H1 (cell line): ENCODE results near the gene FKBP5. TPM values are rescaled to one million over a fixed set of nuclear protein-coding genes. Genes with fewer than 3 reads are reported as not detected.

Source experiments
- BACH1 ChIP-seq: IDR thresholded peaks from 2 replicates; pipeline ENCODE4 v1.6.1; 2012; ENCODE audit warnings: low read length, improper control_type of control experiment
- CBX8 ChIP-seq: fragments of 300-800, 300-1000 bp; sonication (generic); IDR thresholded peaks from 2 replicates; pipeline ENCODE4 v1.7.1; 2016; ENCODE audit warnings: low read depth, low read length, borderline replicate concordance
- POU5F1 ChIP-seq: IDR thresholded peaks from 2 replicates; pipeline ENCODE4 v1.6.1; 2011; ENCODE audit warnings: low read depth, mild to moderate bottlenecking, low read length, moderate library complexity
- SIX5 ChIP-seq: IDR thresholded peaks from 2 replicates; pipeline ENCODE4 v1.6.1; 2011; ENCODE audit warnings: mild to moderate bottlenecking, low read depth, low read length
- SUZ12 ChIP-seq: fragments of 200-600 bp; sonication (generic); IDR thresholded peaks from 2 replicates; pipeline ENCODE4 v1.6.1; 2012; ENCODE audit warnings: mild to moderate bottlenecking, inconsistent platforms, low read length, moderate library complexity, mixed read lengths
- TAF7 ChIP-seq: optimal IDR thresholded peaks from 2 replicates; pipeline ENCODE3; 2011; ENCODE audit warnings: low read depth, mild to moderate bottlenecking, inconsistent platforms, low read length, moderate library complexity, borderline replicate concordance
- TBP ChIP-seq: IDR thresholded peaks from 2 replicates; pipeline ENCODE4 v1.6.1; 2011; ENCODE audit warnings: low read depth, low read length, improper control_type of control experiment
- polyA plus RNA-seq, 7 experiments: library from polyadenylated mRNA; depleted of rRNA in 3 of 7; stranded (reverse) in 5 of 7; unstranded in 2 of 7; fragments of >200 nt in 5 of 7; fragments of 200-250 nt in 2 of 7; gene quantifications; 1 replicate in 5 of 7; 2 replicates in 1 of 7; 4 replicates in 1 of 7; pipeline versions ENCODE4 v1.2.1 to v1.2.3, GENCODE V29; 2011 to 2013; ENCODE audit warnings: missing spikeins in 2 of 7, mixed read lengths in 2 of 7
- total RNA-seq: library from RNA; stranded (reverse); fragmentation: NEBNext Ultra II Directional; extraction: Animal tissue kit (Norgen Biotek cat#: 25700); gene quantifications from 2 replicates; pipeline ENCODE4 v1.2.1, GENCODE V29; 2021
- TF ChIP-seq, protein P1 (sequence below): fragments of 300-600 bp; sonication (generic); IDR thresholded peaks from 2 replicates; pipeline ENCODE4 v1.7.1; 2012; ENCODE audit warnings: low read length, moderate library complexity, mild to moderate bottlenecking, inconsistent platforms; ENCODE audit not compliant: insufficient replicate concordance
- TF ChIP-seq, protein P2 (sequence below): IDR thresholded peaks from 2 replicates; pipeline ENCODE4 v1.6.1; 2011; ENCODE audit warnings: low read length, improper control_type of control experiment

Gene FKBP5
- total and polyA plus RNA-seq, 2 of the 8 experiments (the other 6 are each of a cell fraction or from before 2014, with no cell fraction given) = 14.3 to 40.4 TPM

DNA sequence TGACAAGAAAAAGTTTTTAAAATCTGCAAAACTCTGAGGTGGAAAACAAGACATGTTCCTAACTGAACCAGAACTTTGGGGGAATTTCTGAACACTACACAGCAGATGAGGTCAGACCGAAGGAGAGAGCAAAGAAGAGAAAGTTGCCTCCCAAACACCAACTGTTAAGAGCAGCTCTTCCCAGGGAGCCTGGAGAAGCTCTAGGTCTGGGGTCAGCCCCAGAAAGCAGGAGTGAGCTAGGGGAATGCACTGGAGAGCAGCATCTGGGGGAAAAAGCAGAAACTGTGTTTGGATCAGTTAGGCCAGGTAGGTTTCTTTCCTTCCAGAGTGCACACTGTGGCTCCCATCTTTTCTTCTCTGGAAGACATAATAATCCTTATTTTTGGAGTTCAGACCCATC, 41.3 kb downstream of the FKBP5 start (continued):
- TF ChIP-seq, protein P1, sequence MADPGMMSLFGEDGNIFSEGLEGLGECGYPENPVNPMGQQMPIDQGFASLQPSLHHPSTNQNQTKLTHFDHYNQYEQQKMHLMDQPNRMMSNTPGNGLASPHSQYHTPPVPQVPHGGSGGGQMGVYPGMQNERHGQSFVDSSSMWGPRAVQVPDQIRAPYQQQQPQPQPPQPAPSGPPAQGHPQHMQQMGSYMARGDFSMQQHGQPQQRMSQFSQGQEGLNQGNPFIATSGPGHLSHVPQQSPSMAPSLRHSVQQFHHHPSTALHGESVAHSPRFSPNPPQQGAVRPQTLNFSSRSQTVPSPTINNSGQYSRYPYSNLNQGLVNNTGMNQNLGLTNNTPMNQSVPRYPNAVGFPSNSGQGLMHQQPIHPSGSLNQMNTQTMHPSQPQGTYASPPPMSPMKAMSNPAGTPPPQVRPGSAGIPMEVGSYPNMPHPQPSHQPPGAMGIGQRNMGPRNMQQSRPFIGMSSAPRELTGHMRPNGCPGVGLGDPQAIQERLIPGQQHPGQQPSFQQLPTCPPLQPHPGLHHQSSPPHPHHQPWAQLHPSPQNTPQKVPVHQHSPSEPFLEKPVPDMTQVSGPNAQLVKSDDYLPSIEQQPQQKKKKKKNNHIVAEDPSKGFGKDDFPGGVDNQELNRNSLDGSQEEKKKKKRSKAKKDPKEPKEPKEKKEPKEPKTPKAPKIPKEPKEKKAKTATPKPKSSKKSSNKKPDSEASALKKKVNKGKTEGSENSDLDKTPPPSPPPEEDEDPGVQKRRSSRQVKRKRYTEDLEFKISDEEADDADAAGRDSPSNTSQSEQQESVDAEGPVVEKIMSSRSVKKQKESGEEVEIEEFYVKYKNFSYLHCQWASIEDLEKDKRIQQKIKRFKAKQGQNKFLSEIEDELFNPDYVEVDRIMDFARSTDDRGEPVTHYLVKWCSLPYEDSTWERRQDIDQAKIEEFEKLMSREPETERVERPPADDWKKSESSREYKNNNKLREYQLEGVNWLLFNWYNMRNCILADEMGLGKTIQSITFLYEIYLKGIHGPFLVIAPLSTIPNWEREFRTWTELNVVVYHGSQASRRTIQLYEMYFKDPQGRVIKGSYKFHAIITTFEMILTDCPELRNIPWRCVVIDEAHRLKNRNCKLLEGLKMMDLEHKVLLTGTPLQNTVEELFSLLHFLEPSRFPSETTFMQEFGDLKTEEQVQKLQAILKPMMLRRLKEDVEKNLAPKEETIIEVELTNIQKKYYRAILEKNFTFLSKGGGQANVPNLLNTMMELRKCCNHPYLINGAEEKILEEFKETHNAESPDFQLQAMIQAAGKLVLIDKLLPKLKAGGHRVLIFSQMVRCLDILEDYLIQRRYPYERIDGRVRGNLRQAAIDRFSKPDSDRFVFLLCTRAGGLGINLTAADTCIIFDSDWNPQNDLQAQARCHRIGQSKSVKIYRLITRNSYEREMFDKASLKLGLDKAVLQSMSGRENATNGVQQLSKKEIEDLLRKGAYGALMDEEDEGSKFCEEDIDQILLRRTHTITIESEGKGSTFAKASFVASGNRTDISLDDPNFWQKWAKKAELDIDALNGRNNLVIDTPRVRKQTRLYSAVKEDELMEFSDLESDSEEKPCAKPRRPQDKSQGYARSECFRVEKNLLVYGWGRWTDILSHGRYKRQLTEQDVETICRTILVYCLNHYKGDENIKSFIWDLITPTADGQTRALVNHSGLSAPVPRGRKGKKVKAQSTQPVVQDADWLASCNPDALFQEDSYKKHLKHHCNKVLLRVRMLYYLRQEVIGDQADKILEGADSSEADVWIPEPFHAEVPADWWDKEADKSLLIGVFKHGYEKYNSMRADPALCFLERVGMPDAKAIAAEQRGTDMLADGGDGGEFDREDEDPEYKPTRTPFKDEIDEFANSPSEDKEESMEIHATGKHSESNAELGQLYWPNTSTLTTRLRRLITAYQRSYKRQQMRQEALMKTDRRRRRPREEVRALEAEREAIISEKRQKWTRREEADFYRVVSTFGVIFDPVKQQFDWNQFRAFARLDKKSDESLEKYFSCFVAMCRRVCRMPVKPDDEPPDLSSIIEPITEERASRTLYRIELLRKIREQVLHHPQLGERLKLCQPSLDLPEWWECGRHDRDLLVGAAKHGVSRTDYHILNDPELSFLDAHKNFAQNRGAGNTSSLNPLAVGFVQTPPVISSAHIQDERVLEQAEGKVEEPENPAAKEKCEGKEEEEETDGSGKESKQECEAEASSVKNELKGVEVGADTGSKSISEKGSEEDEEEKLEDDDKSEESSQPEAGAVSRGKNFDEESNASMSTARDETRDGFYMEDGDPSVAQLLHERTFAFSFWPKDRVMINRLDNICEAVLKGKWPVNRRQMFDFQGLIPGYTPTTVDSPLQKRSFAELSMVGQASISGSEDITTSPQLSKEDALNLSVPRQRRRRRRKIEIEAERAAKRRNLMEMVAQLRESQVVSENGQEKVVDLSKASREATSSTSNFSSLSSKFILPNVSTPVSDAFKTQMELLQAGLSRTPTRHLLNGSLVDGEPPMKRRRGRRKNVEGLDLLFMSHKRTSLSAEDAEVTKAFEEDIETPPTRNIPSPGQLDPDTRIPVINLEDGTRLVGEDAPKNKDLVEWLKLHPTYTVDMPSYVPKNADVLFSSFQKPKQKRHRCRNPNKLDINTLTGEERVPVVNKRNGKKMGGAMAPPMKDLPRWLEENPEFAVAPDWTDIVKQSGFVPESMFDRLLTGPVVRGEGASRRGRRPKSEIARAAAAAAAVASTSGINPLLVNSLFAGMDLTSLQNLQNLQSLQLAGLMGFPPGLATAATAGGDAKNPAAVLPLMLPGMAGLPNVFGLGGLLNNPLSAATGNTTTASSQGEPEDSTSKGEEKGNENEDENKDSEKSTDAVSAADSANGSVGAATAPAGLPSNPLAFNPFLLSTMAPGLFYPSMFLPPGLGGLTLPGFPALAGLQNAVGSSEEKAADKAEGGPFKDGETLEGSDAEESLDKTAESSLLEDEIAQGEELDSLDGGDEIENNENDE = no peak
- TF ChIP-seq BACH1 (no peak), POU5F1 (no peak), SUZ12 (no peak), TAF7 (no peak), TBP (no peak), SIX5 (no peak), CBX8 (no peak)
- TF ChIP-seq, protein P2, sequence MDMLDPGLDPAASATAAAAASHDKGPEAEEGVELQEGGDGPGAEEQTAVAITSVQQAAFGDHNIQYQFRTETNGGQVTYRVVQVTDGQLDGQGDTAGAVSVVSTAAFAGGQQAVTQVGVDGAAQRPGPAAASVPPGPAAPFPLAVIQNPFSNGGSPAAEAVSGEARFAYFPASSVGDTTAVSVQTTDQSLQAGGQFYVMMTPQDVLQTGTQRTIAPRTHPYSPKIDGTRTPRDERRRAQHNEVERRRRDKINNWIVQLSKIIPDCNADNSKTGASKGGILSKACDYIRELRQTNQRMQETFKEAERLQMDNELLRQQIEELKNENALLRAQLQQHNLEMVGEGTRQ = no peak
